IPS-20b (cell line): Measurements from ENCODE around the gene MYBPHL.

Experiments
- H3K27ac ChIP-seq: one replicate; pipeline ENCODE4 v1.5.1; 2013; ENCODE audit warnings: low read length
- H3K27me3 ChIP-seq: 2 replicates; pipeline ENCODE4 v1.6.1; 2013; ENCODE audit warnings: mild to moderate bottlenecking, low read length, inconsistent platforms; ENCODE audit not compliant: insufficient read depth
- H3K36me3 ChIP-seq: 2 replicates; pipeline ENCODE4 v1.6.1; 2013; ENCODE audit warnings: low read depth, mild to moderate bottlenecking, inconsistent platforms, low read length, moderate library complexity; ENCODE audit not compliant: insufficient read depth
- H3K4me1 ChIP-seq: 2 replicates; pipeline ENCODE4 v1.6.1; 2013; ENCODE audit warnings: mild to moderate bottlenecking, control low read depth, inconsistent platforms, low read length, moderate library complexity; ENCODE audit not compliant: insufficient read depth
- H3K4me3 ChIP-seq: 2 replicates; pipeline ENCODE4 v1.5.1; 2013; ENCODE audit warnings: mild to moderate bottlenecking, low read length, inconsistent platforms
- H3K9ac ChIP-seq: 2 replicates; pipeline ENCODE4 v1.6.1; 2013; ENCODE audit warnings: low read depth, mild to moderate bottlenecking, inconsistent platforms, low read length, moderate library complexity
- H3K9me3 ChIP-seq: 2 replicates; pipeline ENCODE4 v1.6.1; 2013; ENCODE audit warnings: mild to moderate bottlenecking, low read depth, low read length, inconsistent platforms; ENCODE audit not compliant: insufficient read depth

MYBPHL gene

GRCh38 chr1:109252167-109252892, 54.5 kb downstream of the MYBPHL start:
- H3K27me3 ChIP-seq = peaks cover 28% of the 10 kb centered on the region
- no peak overlapping the region for H3K27ac ChIP-seq
- H3K36me3 ChIP-seq = peaks cover 15% of the 10 kb centered on the region; the same call in 1 of the 2 replicates
- no peak overlapping the region for H3K9ac ChIP-seq
- H3K9me3 ChIP-seq = no peaks in the 10 kb centered on the region
- peaks cover 27% of the 10 kb centered on the region; the same call in 1 of the 2 replicates for H3K4me1 ChIP-seq
- H3K4me3 ChIP-seq = no peak overlapping the region

GRCh38 chr1:109251277-109252166, 55.3 kb downstream of the MYBPHL start:
- Histone ChIP-seq H3K9ac (no peak overlapping the region), H3K36me3 (peaks cover 15% of the 10 kb centered on the region; the same call in 1 of the 2 replicates), H3K27ac (no peak overlapping the region), H3K27me3 (peaks cover 32% of the 10 kb centered on the region), H3K4me1 (peaks cover 27% of the 10 kb centered on the region; the same call in 1 of the 2 replicates), H3K9me3 (no peaks in the 10 kb centered on the region), H3K4me3 (no peak overlapping the region)

- no peak overlapping the region for H3K9ac ChIP-seq
- H3K4me3 ChIP-seq = peak overlapping the region; percentile 60; the same call in 1 of the 2 replicates
These were observed 56.1 kb downstream of the MYBPHL start for GRCh38 chr1:109250454-109251276.

GRCh38 chr1:109249654-109250401, 57.0 kb downstream of the MYBPHL start:
- H3K27ac ChIP-seq = no peak overlapping the region
- peaks cover 21% of the 10 kb centered on the region; the same call in 1 of the 2 replicates for H3K4me1 ChIP-seq
- peaks cover 15% of the 10 kb centered on the region; the same call in 1 of the 2 replicates for H3K36me3 ChIP-seq
- no peaks in the 10 kb centered on the region for H3K9me3 ChIP-seq
- H3K4me3 ChIP-seq = peak overlapping the region; percentile 60; the same call in 1 of the 2 replicates
- H3K9ac ChIP-seq = peak overlapping the region; percentile 63; the same call in 1 of the 2 replicates
- peaks cover 32% of the 10 kb centered on the region for H3K27me3 ChIP-seq

More at GRCh38 chr1:109250454-109251276, 56.1 kb downstream of the MYBPHL start:
- Histone ChIP-seq H3K27ac (no peak overlapping the region), H3K27me3 (peaks cover 32% of the 10 kb centered on the region), H3K4me1 (peaks cover 27% of the 10 kb centered on the region; the same call in 1 of the 2 replicates), H3K36me3 (peaks cover 15% of the 10 kb centered on the region; the same call in 1 of the 2 replicates), H3K9me3 (no peaks in the 10 kb centered on the region)

GRCh38 chr1:109248797-109249629, 57.8 kb downstream of the MYBPHL start, which contains the start of gene CELSR2:
CELSR2 (plus strand) TSS chr1:109249539; CDS start chr1:109250080, 541 bp downstream.
- Histone ChIP-seq H3K36me3 (peaks cover 15% of the 10 kb centered on the region; the same call in 1 of the 2 replicates), H3K27me3 (peaks cover 32% of the 10 kb centered on the region), H3K4me3 (peak within 1 kb of the TSS; percentile 60; the same call in 1 of the 2 replicates), H3K9ac (peak within 1 kb of the TSS; percentile 63; the same call in 1 of the 2 replicates), H3K4me1 (peaks cover 13% of the 10 kb centered on the region; the same call in 1 of the 2 replicates), H3K9me3 (no peaks in the 10 kb centered on the region), H3K27ac (no peak within 1 kb of the TSS)

- Histone ChIP-seq H3K4me3 (no peak overlapping the region), H3K27ac (no peak overlapping the region), H3K36me3 (peaks cover 15% of the 10 kb centered on the region; the same call in 1 of the 2 replicates), H3K4me1 (peaks cover 7% of the 10 kb centered on the region; the same call in 1 of the 2 replicates), H3K9ac (no peak overlapping the region), H3K27me3 (peaks cover 32% of the 10 kb centered on the region), H3K9me3 (no peaks in the 10 kb centered on the region)
These were observed 58.4 kb downstream of the MYBPHL start for GRCh38 chr1:109248444-109248796.

GRCh38 chr1:109247401-109248365, 59.1 kb downstream of the MYBPHL start:
- H3K9ac ChIP-seq = no peak overlapping the region
- H3K27ac ChIP-seq = no peak overlapping the region
- peaks cover 7% of the 10 kb centered on the region; the same call in 1 of the 2 replicates for H3K4me1 ChIP-seq
- H3K27me3 ChIP-seq = peaks cover 32% of the 10 kb centered on the region
- H3K9me3 ChIP-seq = no peaks in the 10 kb centered on the region
- peaks cover 15% of the 10 kb centered on the region; the same call in 1 of the 2 replicates for H3K36me3 ChIP-seq
- no peak overlapping the region for H3K4me3 ChIP-seq

- H3K4me1 ChIP-seq = peaks cover 11% of the 10 kb centered on the region; the same call in 1 of the 2 replicates
These were observed 60.7 kb downstream of the MYBPHL start for GRCh38 chr1:109246141-109246551.

More at GRCh38 chr1:109246141-109246551, 60.7 kb downstream of the MYBPHL start:
- Histone ChIP-seq H3K27me3 (peaks cover 32% of the 10 kb centered on the region), H3K4me3 (no peak overlapping the region), H3K9ac (no peak overlapping the region), H3K27ac (no peak overlapping the region), H3K36me3 (peaks cover 1% of the 10 kb centered on the region; the same call in 1 of the 2 replicates), H3K9me3 (no peaks in the 10 kb centered on the region)
